Activated CD4-positive, alpha-beta T cell treated with anti-CD3 and anti-CD28 coated beads for 4 hours (primary cell): Measurements from ENCODE around the gene EIF4G1.

ENCODE experiments used
- DNase-seq, 2 donors: peaks; one replicate each; pipeline ENCODE4 v3.0.0-alpha.2; 2020

EIF4G1 gene

GRCh38 chr3:184353546-184353941, 39.1 kb downstream of the EIF4G1 start:
- DNase-seq: no peak

- peak; percentile 58 to 72 for DNase-seq
Observed at GRCh38 chr3:184354121-184354728, 39.8 kb downstream of the EIF4G1 start.

GRCh38 chr3:184354754-184355153, 40.3 kb downstream of the EIF4G1 start:
- DNase-seq: no peak

- no peak for DNase-seq
Observed at GRCh38 chr3:184355261-184356040, 41.0 kb downstream of the EIF4G1 start.

- no peak for DNase-seq
Observed at GRCh38 chr3:184357248-184358123, 43.1 kb downstream of the EIF4G1 start.

GRCh38 chr3:184358124-184358767, 43.8 kb downstream of the EIF4G1 start:
- no peak for DNase-seq

GRCh38 chr3:184358921-184359350, 44.5 kb downstream of the EIF4G1 start:
- DNase-seq: no peak

GRCh38 chr3:184359610-184360009, 45.2 kb downstream of the EIF4G1 start:
- DNase-seq: no peak

GRCh38 chr3:184360070-184360928, 45.9 kb downstream of the EIF4G1 start:
- DNase-seq: no peak

GRCh38 chr3:184360929-184361531, 46.6 kb downstream of the EIF4G1 start:
- DNase-seq: no peak

- peak; percentile 25 to 36 for DNase-seq
Observed at GRCh38 chr3:184361532-184361931, 47.1 kb downstream of the EIF4G1 start, which contains the start of the genes CLCN2 and POLR2H. Gene CLCN2, minus strand, starts transcription at chr3:184361605. Its CDS starts 126 bp downstream, at chr3:184361479. Gene POLR2H, plus strand, starts transcription at chr3:184361710. Its CDS starts 1,783 bp downstream, at chr3:184363493.

GRCh38 chr3:184361932-184362667, 47.7 kb downstream of the EIF4G1 start:
- peak; percentile 31 to 35 for DNase-seq

GRCh38 chr3:184362668-184363546, 48.5 kb downstream of the EIF4G1 start:
- DNase-seq: peak; percentile 89 to 93

GRCh38 chr3:184366619-184367289, 52.3 kb downstream of the EIF4G1 start:
- DNase-seq: no peak

- no peak for DNase-seq
Observed at GRCh38 chr3:184368116-184368515, 53.7 kb downstream of the EIF4G1 start.

- no peak for DNase-seq
Observed at GRCh38 chr3:184368586-184369183, 54.3 kb downstream of the EIF4G1 start.

GRCh38 chr3:184371570-184372018, 57.2 kb downstream of the EIF4G1 start:
- peak; percentile 58 for DNase-seq

- no peak for DNase-seq
Observed at GRCh38 chr3:184372296-184372821, 58.0 kb downstream of the EIF4G1 start.
